NT2/D1 (cell line): Measurements from ENCODE around the gene FBXL19.

Experiments used
- DNase-seq: peaks from one replicate; pipeline ENCODE4 v3.0.0-alpha.2; 2011; ENCODE audit warnings: low read depth, low spot score
- H3K27me3 ChIP-seq: 2 replicates; pipeline ENCODE4 v1.6.0; 2011; ENCODE audit warnings: mild to moderate bottlenecking; ENCODE audit not compliant: insufficient read length, insufficient read depth
- H3K36me3 ChIP-seq: 2 replicates; pipeline ENCODE4 v1.6.1; 2011; ENCODE audit warnings: mild to moderate bottlenecking, low read length, mixed read lengths; ENCODE audit not compliant: insufficient read depth, insufficient read length
- H3K4me1 ChIP-seq: 2 replicates; pipeline ENCODE4 v1.5.1; 2011; ENCODE audit not compliant: insufficient read depth, insufficient read length
- H3K4me3 ChIP-seq: 2 replicates; pipeline ENCODE4 v1.5.1; 2011; ENCODE audit warnings: low read depth; ENCODE audit not compliant: insufficient read length
- H3K9ac ChIP-seq: 2 replicates; pipeline ENCODE4 v1.6.0; 2011; ENCODE audit warnings: low read depth; ENCODE audit not compliant: insufficient read length
- H3K9me3 ChIP-seq: 2 replicates; pipeline ENCODE4 v1.5.1; 2011; ENCODE audit warnings: mild to moderate bottlenecking, low read length; ENCODE audit not compliant: insufficient read depth
- SUZ12 ChIP-seq: IDR thresholded peaks from 2 replicates; pipeline ENCODE4 v1.6.1; 2011; ENCODE audit not compliant: insufficient read length, insufficient read depth; ENCODE audit errors: extremely low read depth
- YY1 ChIP-seq: IDR thresholded peaks from 2 replicates; pipeline ENCODE4 v1.6.1; 2011; ENCODE audit not compliant: insufficient read length, insufficient read depth
- ZNF274 ChIP-seq: IDR thresholded peaks from 2 replicates; pipeline ENCODE4 v1.6.1; 2011; ENCODE audit warnings: mild to moderate bottlenecking, low read depth, low read length

The FBXL19 gene

DNA sequence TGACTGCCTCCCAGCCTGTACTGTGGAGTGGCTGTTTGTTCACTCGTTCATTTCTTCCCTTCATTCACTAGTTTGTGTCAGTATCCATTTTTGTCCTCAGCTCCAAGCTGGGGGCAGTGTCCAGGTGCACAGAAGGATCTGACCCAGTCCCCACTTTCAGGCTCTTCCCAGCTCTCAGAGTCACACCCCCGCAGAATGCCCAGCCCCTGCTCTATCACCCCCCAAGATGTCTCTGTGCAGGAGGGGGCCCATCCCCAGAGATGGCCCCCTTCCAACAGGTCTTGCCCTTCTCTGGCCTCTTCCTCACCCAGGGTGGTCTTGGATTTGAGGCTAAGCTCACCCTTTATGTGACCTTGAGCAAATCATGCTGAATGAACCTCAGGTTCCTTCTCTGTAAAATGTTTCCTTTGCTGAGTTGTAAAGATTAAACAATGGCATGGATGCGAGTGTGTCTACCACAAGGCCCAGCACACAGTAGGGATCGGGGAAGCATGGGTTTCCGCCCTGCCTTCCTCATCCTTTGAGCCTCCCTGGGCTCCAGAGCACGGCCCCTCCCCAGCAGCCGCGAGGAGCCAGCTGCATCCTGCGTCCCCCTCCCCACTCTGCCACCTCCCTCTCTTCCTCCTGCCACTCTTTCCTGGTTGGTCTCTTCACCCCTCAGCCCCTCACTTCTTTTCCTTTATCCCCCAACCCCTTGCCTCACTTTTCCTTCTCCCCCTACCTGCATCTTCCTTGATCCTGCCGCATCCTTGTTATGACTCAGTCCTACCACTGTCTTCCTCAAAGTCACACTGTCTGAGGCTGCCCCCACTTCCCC lies 2.8 kb downstream of the FBXL19 start:
- Histone ChIP-seq H3K9ac (peak overlapping the region; percentile 57), H3K36me3 (peaks cover 55% of the 10 kb centered on the region)

DNA sequence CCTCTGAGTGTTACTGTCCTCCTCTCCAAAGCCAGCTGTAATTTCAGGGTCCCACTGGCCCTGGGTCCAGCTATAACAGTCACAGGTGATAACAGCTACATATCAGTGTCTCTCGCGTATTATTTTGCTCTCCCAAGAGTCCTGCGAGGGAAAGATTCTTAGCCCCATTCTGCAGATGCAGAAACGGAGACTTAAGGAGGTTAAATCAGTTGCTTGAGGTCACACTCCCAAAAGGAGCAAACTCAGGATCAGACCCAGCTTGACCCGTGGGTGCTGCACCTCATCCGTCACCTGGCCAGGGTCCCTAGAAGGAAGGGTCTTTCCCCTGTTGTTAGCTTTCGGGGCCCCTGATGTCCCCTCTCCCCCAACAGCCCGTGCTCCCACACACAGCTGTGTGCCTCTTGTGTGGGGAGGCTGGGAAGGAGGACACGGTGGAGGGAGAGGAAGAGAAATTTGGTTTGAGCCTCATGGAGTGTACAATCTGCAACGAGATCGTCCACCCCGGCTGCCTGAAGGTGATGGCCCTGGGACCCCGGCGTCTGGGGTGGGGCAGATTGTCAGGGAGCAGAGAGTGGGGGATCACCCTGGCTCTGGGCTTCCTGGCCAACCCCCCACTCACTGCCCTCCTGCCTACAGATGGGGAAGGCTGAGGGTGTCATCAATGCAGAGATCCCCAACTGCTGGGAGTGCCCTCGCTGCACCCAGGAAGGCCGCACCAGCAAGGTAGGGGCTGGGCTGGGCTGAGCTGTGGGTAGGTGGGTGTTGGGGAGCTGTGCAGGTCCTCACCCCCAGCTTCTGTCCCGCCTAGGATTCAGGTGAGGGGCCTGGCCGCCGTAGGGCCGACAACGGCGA lies 3.8 kb downstream of the FBXL19 start:
- TF ChIP-seq YY1 (no peak), ZNF274 (no peak)
- Histone ChIP-seq H3K4me1 (peaks cover 11% of the 10 kb centered on the region), H3K9me3 (no peaks in the 10 kb centered on the region), H3K4me3 (peak overlapping the region; percentile 12), H3K27me3 (no peaks in the 10 kb centered on the region), H3K36me3 (peaks cover 61% of the 10 kb centered on the region), H3K9ac (peak overlapping the region; percentile 77)
- no peak for DNase-seq

More for the DNA sequence above, 2.8 kb downstream of the FBXL19 start:
- Histone ChIP-seq H3K27me3 (no peaks in the 10 kb centered on the region), H3K4me1 (peaks cover 14% of the 10 kb centered on the region), H3K9me3 (no peaks in the 10 kb centered on the region), H3K4me3 (no peak overlapping the region)
- TF ChIP-seq ZNF274 (no peak), YY1 (no peak), SUZ12 (no peak)
- DNase-seq = no peak

DNA sequence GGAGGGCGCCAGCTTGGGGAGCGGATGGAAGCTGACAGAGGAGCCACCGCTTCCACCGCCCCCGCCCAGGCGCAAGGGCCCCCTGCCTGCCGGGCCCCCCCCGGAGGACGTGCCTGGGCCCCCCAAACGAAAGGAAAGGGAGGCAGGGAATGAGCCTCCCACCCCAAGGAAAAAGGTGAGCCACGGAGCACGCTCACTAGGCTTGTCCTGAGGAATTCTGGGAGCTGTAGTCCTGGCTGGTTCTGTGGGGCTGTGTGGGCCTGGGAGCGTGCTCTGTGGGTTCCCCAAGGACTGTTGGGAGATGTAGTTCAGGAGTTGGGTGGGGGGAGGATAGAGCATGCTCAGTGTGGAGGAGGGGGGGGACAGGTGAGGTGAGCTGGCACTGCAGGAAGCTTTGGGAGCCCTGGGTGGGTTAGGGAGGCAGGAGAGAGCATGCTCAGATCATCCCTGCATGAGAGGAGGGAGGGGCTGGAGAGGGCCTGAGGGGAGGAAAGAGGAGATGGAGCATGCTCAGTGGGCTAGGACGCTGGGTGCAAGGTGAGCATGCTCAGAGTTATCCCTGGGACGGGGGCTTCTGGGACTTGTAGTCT lies 4.5 kb downstream of the FBXL19 start:
- TF ChIP-seq ZNF274 (no peak), YY1 (no peak), SUZ12 (no peak)
- DNase-seq = peak; percentile 85
- H3K4me1 ChIP-seq = peaks cover 11% of the 10 kb centered on the region
- H3K9me3 ChIP-seq = no peaks in the 10 kb centered on the region
- H3K9ac ChIP-seq = peak overlapping the region; percentile 77
- H3K27me3 ChIP-seq = no peaks in the 10 kb centered on the region
- H3K4me3 ChIP-seq = peak overlapping the region; percentile 12
- H3K36me3 ChIP-seq = peaks cover 68% of the 10 kb centered on the region

DNA sequence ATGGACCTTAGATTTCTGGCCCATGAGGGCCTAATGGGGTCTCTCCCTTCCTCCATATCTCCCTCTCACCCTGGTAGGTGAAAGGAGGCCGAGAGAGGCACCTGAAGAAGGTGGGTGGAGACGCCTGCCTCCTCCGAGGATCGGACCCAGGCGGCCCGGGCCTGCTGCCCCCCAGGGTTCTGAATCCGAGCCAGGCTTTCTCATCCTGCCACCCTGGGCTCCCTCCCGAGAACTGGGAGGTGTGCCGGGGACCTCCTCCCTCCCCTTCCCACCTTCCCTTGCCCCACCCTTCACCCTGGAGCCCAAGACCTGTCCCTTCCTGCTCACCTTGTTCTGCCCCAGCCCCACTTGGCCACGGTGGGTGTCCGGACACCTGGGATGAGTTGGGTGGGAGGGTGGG lies 5.0 kb downstream of the FBXL19 start:
- Histone ChIP-seq H3K4me3 (no peak overlapping the region), H3K9me3 (no peaks in the 10 kb centered on the region), H3K27me3 (no peaks in the 10 kb centered on the region), H3K9ac (no peak overlapping the region), H3K4me1 (peaks cover 11% of the 10 kb centered on the region), H3K36me3 (peaks cover 72% of the 10 kb centered on the region)
- no peak for DNase-seq
- TF ChIP-seq ZNF274 (no peak), SUZ12 (no peak), YY1 (no peak)

DNA sequence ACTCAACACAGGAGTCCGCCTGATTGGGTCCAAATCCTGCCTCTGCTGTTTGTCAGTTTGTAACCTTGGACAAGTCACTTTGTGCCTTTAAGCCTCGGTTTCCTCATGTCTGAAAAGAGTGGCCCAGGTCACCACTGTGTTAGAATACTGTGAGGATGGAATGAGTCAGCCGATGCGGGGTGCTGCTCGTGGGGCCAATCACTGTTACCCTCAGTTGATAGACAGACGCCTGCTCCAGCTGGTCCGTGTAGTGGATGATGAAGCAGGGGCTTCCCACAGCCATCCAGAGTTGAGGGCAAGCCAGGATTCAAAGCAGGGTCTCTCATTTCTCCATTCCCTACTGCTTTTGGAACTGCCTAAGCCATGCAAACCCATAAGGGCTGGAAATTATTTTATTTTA lies 5.8 kb downstream of the FBXL19 start:
- DNase-seq = no peak
- Histone ChIP-seq H3K4me3 (no peak overlapping the region), H3K27me3 (no peaks in the 10 kb centered on the region), H3K36me3 (peaks cover 79% of the 10 kb centered on the region), H3K9ac (no peak overlapping the region), H3K9me3 (no peaks in the 10 kb centered on the region), H3K4me1 (peaks cover 11% of the 10 kb centered on the region)
- TF ChIP-seq SUZ12 (no peak), YY1 (no peak), ZNF274 (no peak)

DNA sequence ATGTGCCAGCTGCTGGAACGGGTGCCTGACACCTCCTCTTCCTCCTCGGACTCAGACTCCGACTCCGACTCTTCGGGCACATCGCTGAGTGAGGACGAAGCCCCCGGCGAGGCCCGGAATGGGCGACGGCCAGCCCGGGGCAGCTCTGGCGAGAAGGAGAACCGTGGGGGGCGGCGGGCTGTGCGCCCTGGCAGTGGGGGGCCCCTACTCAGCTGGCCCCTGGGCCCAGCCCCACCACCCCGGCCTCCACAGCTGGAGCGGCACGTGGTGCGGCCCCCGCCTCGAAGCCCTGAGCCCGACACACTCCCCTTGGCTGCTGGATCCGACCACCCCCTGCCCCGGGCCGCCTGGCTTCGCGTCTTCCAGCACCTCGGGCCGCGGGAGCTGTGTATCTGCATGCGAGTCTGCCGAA lies 6.8 kb downstream of the FBXL19 start:
- H3K36me3 ChIP-seq = peaks cover 85% of the 10 kb centered on the region
- H3K9ac ChIP-seq = no peak overlapping the region
- no peaks in the 10 kb centered on the region for H3K27me3 ChIP-seq
- H3K4me3 ChIP-seq = no peak overlapping the region
- no peak for DNase-seq
- peaks cover 16% of the 10 kb centered on the region for H3K4me1 ChIP-seq
- no peak for TF ChIP-seq SUZ12
- no peak for TF ChIP-seq ZNF274
- no peak for TF ChIP-seq YY1
- no peaks in the 10 kb centered on the region for H3K9me3 ChIP-seq

DNA sequence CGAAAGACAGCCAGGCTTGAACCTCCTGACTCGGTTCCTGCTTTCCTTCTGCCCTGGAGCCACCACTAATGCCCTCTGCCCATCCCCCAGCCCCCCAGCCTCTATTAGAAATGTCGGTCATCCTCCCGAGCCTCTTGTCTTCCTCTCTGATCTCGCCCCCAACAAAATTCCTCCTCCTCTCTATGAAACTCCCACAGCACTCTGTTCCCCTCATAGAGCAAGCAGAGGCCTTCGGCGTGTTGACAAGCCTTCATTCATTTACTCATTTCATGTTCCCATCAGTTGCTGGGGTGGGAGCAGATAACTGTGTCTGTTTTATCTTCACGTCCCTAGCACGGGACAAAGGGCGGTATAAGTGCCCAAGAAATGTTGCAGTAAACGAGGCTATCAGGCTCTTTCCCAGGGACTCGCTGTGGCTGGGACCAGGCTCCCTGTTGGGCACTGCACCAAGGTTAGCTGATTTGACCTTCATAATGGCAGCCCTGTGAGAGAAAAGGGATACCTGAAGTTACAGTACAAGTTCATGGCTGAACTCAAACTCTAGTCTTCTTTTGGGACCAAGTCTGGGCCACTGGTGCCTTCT lies 7.8 kb downstream of the FBXL19 start:
- DNase-seq = no peak

More for the DNA sequence above, 7.8 kb downstream of the FBXL19 start:
- Histone ChIP-seq H3K4me3 (no peak overlapping the region), H3K9me3 (no peaks in the 10 kb centered on the region), H3K27me3 (no peaks in the 10 kb centered on the region), H3K36me3 (peaks cover 85% of the 10 kb centered on the region), H3K4me1 (peaks cover 13% of the 10 kb centered on the region), H3K9ac (no peak overlapping the region)
- TF ChIP-seq YY1 = no peak
